Ishikawa (cell line): Measurements from ENCODE around the gene KLHL6.

Source experiments
- CEBPB ChIP-seq: IDR thresholded peaks from 2 replicates; pipeline ENCODE4 v1.6.1; 2012
- CREB1 ChIP-seq: IDR thresholded peaks from 2 replicates; pipeline ENCODE4 v1.6.1; 2012; ENCODE audit warnings: low read depth
- EP300 ChIP-seq: IDR thresholded peaks from 2 replicates; pipeline ENCODE4 v1.6.1; 2012; ENCODE audit warnings: borderline replicate concordance
- FOXM1 ChIP-seq: IDR thresholded peaks from 2 replicates; pipeline ENCODE4 v1.6.1; 2012; ENCODE audit warnings: low read depth, borderline replicate concordance
- RAD21 ChIP-seq: IDR thresholded peaks from 2 replicates; pipeline ENCODE4 v1.6.1; 2012; ENCODE audit warnings: low read depth
- TAF1 ChIP-seq: IDR thresholded peaks from 2 replicates; pipeline ENCODE4 v1.6.1; 2012; ENCODE audit warnings: low read depth, mild to moderate bottlenecking
- TCF12 ChIP-seq: IDR thresholded peaks from 2 replicates; pipeline ENCODE4 v1.6.1; 2012; ENCODE audit warnings: low read depth
- YY1 ChIP-seq: IDR thresholded peaks from 2 replicates; pipeline ENCODE4 v1.6.1; 2012; ENCODE audit warnings: low read depth
- ZBTB7A ChIP-seq: IDR thresholded peaks from 2 replicates; pipeline ENCODE4 v1.6.1; 2012; ENCODE audit warnings: low read depth
- TF ChIP-seq, protein P1 (sequence below): IDR thresholded peaks from 2 replicates; pipeline ENCODE4 v1.6.1; 2012
- TF ChIP-seq, protein P2 (sequence below): IDR thresholded peaks from 2 replicates; pipeline ENCODE4 v1.6.1; 2012; ENCODE audit warnings: low read depth, mild to moderate bottlenecking

DNA sequence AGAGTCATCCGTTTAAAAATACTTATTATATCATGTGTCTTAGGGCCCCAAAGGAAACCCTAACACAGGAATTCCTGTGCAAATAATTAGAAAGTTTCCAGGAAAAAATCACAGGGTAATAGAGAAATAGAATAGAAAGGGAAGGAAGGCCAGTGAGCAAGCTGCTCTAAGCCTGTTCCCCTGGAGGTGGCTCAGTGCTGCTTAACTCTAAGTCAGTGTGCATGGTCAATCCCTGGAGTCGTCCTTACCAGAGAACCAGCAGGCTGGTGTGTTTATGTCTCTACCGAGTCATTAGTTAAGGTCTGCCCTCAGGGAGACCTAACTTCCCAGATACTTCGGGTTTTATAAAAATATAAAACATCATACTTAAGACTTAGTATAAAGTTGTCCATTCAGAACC lies 106.1 kb downstream of the KLHL6 start:
- TF ChIP-seq CEBPB (no peak), CREB1 (no peak), RAD21 (no peak), ZBTB7A (no peak), TAF1 (no peak), EP300 (no peak), FOXM1 (no peak), TCF12 (no peak), YY1 (no peak)
- TF ChIP-seq, protein P1, sequence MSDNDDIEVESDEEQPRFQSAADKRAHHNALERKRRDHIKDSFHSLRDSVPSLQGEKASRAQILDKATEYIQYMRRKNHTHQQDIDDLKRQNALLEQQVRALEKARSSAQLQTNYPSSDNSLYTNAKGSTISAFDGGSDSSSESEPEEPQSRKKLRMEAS, result no peak
- TF ChIP-seq, protein P2, sequence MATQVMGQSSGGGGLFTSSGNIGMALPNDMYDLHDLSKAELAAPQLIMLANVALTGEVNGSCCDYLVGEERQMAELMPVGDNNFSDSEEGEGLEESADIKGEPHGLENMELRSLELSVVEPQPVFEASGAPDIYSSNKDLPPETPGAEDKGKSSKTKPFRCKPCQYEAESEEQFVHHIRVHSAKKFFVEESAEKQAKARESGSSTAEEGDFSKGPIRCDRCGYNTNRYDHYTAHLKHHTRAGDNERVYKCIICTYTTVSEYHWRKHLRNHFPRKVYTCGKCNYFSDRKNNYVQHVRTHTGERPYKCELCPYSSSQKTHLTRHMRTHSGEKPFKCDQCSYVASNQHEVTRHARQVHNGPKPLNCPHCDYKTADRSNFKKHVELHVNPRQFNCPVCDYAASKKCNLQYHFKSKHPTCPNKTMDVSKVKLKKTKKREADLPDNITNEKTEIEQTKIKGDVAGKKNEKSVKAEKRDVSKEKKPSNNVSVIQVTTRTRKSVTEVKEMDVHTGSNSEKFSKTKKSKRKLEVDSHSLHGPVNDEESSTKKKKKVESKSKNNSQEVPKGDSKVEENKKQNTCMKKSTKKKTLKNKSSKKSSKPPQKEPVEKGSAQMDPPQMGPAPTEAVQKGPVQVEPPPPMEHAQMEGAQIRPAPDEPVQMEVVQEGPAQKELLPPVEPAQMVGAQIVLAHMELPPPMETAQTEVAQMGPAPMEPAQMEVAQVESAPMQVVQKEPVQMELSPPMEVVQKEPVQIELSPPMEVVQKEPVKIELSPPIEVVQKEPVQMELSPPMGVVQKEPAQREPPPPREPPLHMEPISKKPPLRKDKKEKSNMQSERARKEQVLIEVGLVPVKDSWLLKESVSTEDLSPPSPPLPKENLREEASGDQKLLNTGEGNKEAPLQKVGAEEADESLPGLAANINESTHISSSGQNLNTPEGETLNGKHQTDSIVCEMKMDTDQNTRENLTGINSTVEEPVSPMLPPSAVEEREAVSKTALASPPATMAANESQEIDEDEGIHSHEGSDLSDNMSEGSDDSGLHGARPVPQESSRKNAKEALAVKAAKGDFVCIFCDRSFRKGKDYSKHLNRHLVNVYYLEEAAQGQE, result no peak
